Esophagus mucosa (tissue), 1 donor: ENCODE results near the gene SMCO4. TPM values are rescaled to one million over a fixed set of nuclear protein-coding genes. Genes with fewer than 3 reads are reported as not detected.
"Not testable (repeated sequence)": the region's sequence is repeated elsewhere in the genome, so short reads cannot be mapped to it uniquely, and the experiment has no call there.

Experiments used
- ATAC-seq: fragments of 200-7000 bp; cut with Tn5 transposase; one replicate; pipeline ENCODE4 v1.9.1; 2020
- total RNA-seq: library from RNA; stranded (reverse); gene quantifications from one replicate; pipeline ENCODE4 v1.2.4, GENCODE V29; 2023
- donor health status: DM: yes; HTN: yes; CAD: no.

The SMCO4 gene
- total RNA-seq, 1 donor from 2014 or later = 11.1 TPM

- ATAC-seq = peak; percentile 83
These were observed 66.4 kb downstream of the SMCO4 start for GRCh38 chr11:93476796-93477195.

DNA sequence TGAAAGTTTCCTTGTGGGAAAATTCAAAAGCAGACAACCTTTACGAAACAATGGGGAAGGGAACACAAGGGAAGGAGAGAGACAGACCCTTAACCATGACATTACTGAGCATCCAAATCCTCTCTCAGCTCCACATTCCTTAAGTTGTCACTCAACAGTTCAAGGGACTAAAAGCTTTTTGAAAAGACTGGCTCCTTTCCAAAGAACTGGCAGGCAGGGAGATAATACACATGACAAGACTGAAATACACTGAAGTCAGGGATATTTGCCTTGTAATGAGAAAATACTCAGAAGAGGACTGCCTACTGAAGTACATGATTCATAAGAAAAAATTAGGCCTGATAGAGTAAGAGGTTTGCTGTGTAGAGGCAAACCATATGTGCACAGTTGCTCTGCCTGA lies 69.1 kb downstream of the SMCO4 start:
- no peak for ATAC-seq

DNA sequence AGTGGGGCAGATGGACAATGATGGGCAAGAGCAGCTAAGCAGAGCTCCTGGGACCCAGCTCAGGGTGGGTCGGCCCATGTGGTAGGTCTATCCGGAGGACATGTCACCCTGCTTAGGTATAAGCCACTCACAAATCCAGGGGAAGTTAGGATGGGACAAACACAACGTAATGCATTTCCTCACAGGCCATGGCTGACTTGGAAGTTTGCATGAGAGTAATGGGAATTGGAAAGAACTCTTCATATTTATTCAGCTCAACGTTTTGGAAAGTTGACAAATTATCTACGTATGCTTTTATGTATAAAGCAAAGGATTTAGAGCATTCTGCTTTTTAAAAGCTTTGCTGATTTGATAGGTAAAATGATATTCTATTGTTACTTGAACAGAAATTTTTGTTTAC lies 74.9 kb downstream of the SMCO4 start:
- ATAC-seq = no peak

- no peak for ATAC-seq
These were observed 76.1 kb downstream of the SMCO4 start for GRCh38 chr11:93467054-93467453.

DNA sequence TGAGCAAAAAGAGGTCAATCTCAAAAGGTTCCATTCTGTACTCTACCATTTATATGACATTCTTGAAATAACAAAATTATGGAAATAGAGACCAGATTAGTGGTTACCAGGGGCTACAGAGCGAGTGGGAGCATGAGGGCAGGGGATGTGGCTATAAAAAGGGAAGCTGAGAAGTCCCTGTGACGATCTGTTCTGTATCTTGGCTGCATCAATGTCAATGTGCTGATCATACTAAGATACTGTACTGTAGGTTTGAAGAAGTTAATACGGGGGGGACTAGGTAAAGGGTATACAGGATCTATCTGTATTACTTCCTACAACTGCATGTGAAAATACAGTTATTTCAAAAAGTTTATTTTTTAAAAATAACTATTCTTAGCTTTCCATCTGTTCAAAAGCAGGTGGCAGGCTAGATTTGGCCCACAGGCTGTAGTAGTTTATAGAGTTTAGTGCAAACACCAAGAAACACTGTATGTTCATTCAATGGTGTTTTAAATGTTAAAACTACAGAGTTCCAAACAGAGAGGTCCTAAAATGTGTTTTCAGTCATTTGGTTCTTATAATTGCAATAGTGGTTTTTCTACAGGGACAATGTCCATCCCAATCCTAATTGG lies 78.2 kb downstream of the SMCO4 start:
- no peak for ATAC-seq

- not testable (repeated sequence) for ATAC-seq
These were observed 79.5 kb downstream of the SMCO4 start for GRCh38 chr11:93463666-93464065.

GRCh38 chr11:93458286-93458685 lies 84.9 kb downstream of the SMCO4 start:
- no peak for ATAC-seq

GRCh38 chr11:93444617-93445073 lies 98.5 kb downstream of the SMCO4 start:
- peak; percentile 99 for ATAC-seq

DNA sequence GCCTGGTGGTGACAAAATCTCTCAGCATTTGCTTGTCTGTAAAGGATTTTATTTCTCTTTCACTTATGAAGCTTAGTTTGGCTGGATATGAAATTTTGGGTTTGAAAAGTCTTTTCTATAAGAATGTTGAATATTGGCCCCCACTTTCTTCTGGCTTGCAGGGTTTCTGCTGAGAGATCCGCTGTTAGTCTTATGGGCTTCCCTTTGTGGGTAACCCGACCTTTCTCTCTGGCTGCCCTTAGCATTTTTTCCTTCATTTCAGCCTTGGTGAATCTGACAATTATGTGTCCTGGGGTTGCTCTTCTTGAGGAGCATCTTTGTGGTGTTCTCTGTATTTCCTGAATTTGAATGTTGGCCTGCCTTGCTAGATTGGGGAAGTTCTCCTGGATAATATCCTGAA lies 100.0 kb downstream of the SMCO4 start:
- ATAC-seq = not testable (repeated sequence)

DNA sequence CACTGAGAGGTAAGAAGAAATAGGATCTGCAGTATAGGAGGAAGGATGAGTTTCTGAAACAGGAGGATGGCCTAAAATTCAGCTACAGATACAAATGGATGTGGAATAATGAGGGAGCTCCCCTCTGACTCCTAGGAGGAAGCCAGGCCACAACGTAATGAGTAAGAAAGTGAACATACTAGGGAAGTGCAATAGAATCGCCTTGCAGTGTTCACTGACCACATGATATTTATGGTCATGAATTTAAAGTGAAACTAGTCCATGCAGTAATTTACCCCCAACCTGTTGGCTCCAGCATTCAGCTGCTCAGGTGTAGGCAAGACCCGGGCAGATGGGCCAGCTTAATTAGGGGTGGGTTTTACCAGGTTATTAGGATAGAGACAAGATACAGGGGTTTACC lies 110.9 kb downstream of the SMCO4 start:
- no peak for ATAC-seq

Other genes with a start within 250 kb of the SMCO4 start
- not detected for gene DEUP1, start 212.6 kb downstream of the SMCO4 start, total RNA-seq
- 4.9 TPM for gene CEP295, start 118.3 kb upstream of the SMCO4 start, total RNA-seq
- 70.3 TPM for gene TAF1D, start 198.1 kb upstream of the SMCO4 start, total RNA-seq
- 7.7 TPM for gene C11orf54, start 198.3 kb upstream of the SMCO4 start, total RNA-seq
- gene MED17, start 240.9 kb upstream of the SMCO4 start, total RNA-seq = 16.0 TPM